AG04450 (cell line): ENCODE results near the gene EYA3. TPM values are rescaled to one million over a fixed set of nuclear protein-coding genes. Genes with fewer than 3 reads are reported as not detected.

Experiments used
- CTCF ChIA-PET: fragments of 300-600, 350-600 bp; formaldehyde crosslinking; extraction: SDS; loops from one replicate; lab custom pipeline; 2022; ENCODE audit warnings: antibody characterized with exemption, inconsistent platforms; lab: Charles Lee
- POLR2A ChIA-PET: fragments of 350-600 bp; formaldehyde crosslinking; extraction: SDS; loops from one replicate; lab custom pipeline; 2021; ENCODE audit warnings: antibody characterized with exemption, inconsistent platforms; lab: Yijun Ruan, JAX
- DNase-seq: peaks from one replicate; pipeline ENCODE4 v3.0.0-alpha.2; 2011; ENCODE audit warnings: low read depth, low spot score
- H3K27ac ChIP-seq: one replicate; pipeline ENCODE4 v1.5.1; 2012; ENCODE audit warnings: low read depth, low read length, control low read depth
- H3K27me3 ChIP-seq: one replicate; pipeline ENCODE4 v1.6.0; 2012; ENCODE audit warnings: low read length; ENCODE audit not compliant: control insufficient read depth, insufficient read depth
- H3K4me3 ChIP-seq: 2 replicates; pipeline ENCODE4 v1.5.1; 2011; ENCODE audit warnings: mild to moderate bottlenecking, low read depth, low read length, control low read depth
- H3K9me3 ChIP-seq: 2 replicates; pipeline ENCODE4 v1.5.1; 2012; ENCODE audit warnings: low read length; ENCODE audit not compliant: control insufficient read depth, insufficient read depth
- CTCF ChIP-seq: IDR thresholded peaks from 2 replicates; pipeline ENCODE4 v1.5.1; 2011; ENCODE audit warnings: low read depth, low read length, control low read depth, inconsistent platforms
- polyA plus RNA-seq: library from polyadenylated mRNA; depleted of rRNA; stranded (reverse); fragments of >200 nt; gene quantifications from 2 replicates; pipeline ENCODE4 v1.2.3, GENCODE V29; 2011

The EYA3 gene
- polyA plus RNA-seq, 1 experiment = 17.0 TPM

- Histone ChIP-seq H3K27me3 (no peaks in the 10 kb centered on the region), H3K4me3 (peak overlapping the region; percentile 71)
Measured at GRCh38 chr1:27960762-27961645, 127.4 kb downstream of the EYA3 start.

GRCh38 chr1:27959792-27960603 is 128.4 kb downstream of the EYA3 start, which contains the start of gene XKR8:
XKR8 (plus strand) TSS chr1:27959973; CDS start chr1:27960070, 97 bp downstream.
- no peaks in the 10 kb centered on the region; the same call in 1 of the 2 replicates for H3K9me3 ChIP-seq
- POLR2A ChIA-PET = interaction anchor here (0.7 to 1.1 kb wide), 3 partner anchors 20 to 187 kb away, joined by 3 to 5 read pairs (median 3); partner anchors contain the start of gene STX12
- peak within 1 kb of the TSS; percentile 71 for H3K4me3 ChIP-seq
- TF ChIP-seq CTCF = peak; percentile 31
- H3K27ac ChIP-seq = peak within 1 kb of the TSS; percentile 47
- H3K27me3 ChIP-seq = peaks cover 3% of the 10 kb centered on the region
- peak; percentile 23 for DNase-seq
- CTCF ChIA-PET = interaction anchor here (0.8 kb wide), 1 partner anchor 27 kb away, joined by 4 read pairs; no protein-coding TSS in a partner anchor

More at GRCh38 chr1:27960762-27961645, 127.4 kb downstream of the EYA3 start:
- ChIA-PET CTCF (interaction anchor here (0.7 kb wide), 1 partner anchor 103 kb away, joined by 3 read pairs; no protein-coding TSS in a partner anchor), POLR2A (no interaction called here)
- TF ChIP-seq CTCF = no peak
- H3K27ac ChIP-seq = no peak overlapping the region
- no peak for DNase-seq
- no peaks in the 10 kb centered on the region; the same call in 1 of the 2 replicates for H3K9me3 ChIP-seq

- CTCF ChIA-PET = no interaction called here
- Histone ChIP-seq H3K9me3 (no peaks in the 10 kb centered on the region; the same call in 1 of the 2 replicates), H3K4me3 (no peak overlapping the region), H3K27ac (no peak overlapping the region), H3K27me3 (peaks cover 16% of the 10 kb centered on the region)
- DNase-seq = no peak
- TF ChIP-seq CTCF = no peak
- POLR2A ChIA-PET = no interaction called here
Measured at GRCh38 chr1:27958513-27958912, 129.9 kb downstream of the EYA3 start.

GRCh38 chr1:27957655-27958054 is 130.8 kb downstream of the EYA3 start:
- Histone ChIP-seq H3K4me3 (no peak overlapping the region), H3K27me3 (peaks cover 18% of the 10 kb centered on the region), H3K9me3 (no peaks in the 10 kb centered on the region; the same call in 1 of the 2 replicates), H3K27ac (no peak overlapping the region)
- TF ChIP-seq CTCF = no peak
- no peak for DNase-seq
- CTCF ChIA-PET = interaction anchor here (0.8 kb wide), 1 partner anchor 17 kb away, joined by 3 read pairs; no protein-coding TSS in a partner anchor
- POLR2A ChIA-PET = no interaction called here
